Bladder microvascular endothelial cell (primary cell): ENCODE data around the gene SEC16B. TPM values are rescaled to one million over a fixed set of nuclear protein-coding genes. Genes with fewer than 3 reads are reported as not detected.

Experiments used
- total RNA-seq: library from RNA; depleted of rRNA; stranded (reverse); fragments of >200 nt; gene quantifications from 2 replicates; pipeline ENCODE4 v1.2.3, GENCODE V29; 2014

Gene SEC16B, protein sequence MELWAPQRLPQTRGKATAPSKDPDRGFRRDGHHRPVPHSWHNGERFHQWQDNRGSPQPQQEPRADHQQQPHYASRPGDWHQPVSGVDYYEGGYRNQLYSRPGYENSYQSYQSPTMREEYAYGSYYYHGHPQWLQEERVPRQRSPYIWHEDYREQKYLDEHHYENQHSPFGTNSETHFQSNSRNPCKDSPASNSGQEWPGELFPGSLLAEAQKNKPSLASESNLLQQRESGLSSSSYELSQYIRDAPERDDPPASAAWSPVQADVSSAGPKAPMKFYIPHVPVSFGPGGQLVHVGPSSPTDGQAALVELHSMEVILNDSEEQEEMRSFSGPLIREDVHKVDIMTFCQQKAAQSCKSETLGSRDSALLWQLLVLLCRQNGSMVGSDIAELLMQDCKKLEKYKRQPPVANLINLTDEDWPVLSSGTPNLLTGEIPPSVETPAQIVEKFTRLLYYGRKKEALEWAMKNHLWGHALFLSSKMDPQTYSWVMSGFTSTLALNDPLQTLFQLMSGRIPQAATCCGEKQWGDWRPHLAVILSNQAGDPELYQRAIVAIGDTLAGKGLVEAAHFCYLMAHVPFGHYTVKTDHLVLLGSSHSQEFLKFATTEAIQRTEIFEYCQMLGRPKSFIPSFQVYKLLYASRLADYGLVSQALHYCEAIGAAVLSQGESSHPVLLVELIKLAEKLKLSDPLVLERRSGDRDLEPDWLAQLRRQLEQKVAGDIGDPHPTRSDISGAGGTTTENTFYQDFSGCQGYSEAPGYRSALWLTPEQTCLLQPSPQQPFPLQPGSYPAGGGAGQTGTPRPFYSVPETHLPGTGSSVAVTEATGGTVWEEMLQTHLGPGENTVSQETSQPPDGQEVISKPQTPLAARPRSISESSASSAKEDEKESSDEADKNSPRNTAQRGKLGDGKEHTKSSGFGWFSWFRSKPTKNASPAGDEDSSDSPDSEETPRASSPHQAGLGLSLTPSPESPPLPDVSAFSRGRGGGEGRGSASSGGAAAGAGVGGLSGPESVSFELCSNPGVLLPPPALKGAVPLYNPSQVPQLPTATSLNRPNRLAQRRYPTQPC
- 1.1 and 1.8 TPM in 2 replicates for total RNA-seq

GRCh38 chr1:177969825-177970371 is at the start of gene SEC16B:
TSS of gene SEC16B (minus strand) at chr1:177970058. CDS start at chr1:177967981, 2,077 bp downstream.

Other genes with a start within 250 kb of the SEC16B start
- gene RASAL2, start 124.0 kb upstream of the SEC16B start, total RNA-seq, result 19.9 and 33.6 TPM in 2 replicates